GM08714 (cell line): ENCODE data around the gene TRIM63.

Experiments used
- H3K4me3 ChIP-seq: fragments of 200-500 bp; sonication (Bioruptor generic); 2 replicates; pipeline ENCODE4 v1.5.1; 2014; ENCODE audit warnings: mild to moderate bottlenecking, low read length, inconsistent platforms
- ZNF274 ChIP-seq: IDR thresholded peaks from 2 replicates; pipeline ENCODE4 v1.6.1; 2012; ENCODE audit warnings: mild to moderate bottlenecking, low read depth, low read length

Gene TRIM63

DNA sequence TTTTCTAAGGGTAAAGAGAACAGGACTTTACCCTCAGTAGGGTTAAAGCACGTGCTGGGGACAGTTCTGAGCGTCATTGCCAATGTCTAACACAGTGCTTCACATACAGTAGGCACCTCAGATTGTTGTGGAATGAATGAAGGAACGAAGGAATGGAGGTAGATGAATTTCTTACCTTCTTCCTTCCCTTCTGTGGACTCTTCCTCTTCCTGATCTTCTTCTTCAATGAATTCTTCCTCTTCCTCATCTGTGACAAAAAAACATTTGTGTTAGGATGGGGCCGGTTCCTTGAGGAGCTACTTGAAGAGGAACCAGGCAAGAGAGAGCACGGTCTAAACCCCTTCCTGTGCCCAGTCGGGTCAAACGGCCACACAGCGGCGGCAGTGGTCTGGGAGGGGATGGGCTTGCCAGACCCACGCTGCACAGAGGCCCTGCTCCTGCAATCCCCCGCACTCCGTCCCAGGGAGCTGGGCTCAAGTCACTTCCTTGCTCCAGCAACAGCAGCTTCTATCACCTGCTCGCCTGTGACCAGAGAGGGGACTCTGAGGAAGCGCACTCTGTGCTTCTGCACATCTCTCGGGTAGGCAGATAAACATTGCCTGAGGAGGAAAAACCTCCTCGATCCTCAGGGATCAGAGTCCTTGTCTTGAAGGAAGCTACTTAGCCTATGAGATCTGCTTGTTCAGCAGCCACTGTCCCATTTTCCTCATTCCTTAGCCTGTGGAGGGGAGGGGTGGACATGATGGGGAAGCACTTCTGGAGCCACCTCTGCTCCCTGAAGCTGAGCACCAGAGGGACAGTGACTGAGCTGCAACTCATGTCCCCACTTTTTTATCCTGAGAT is 13.5 kb downstream of the TRIM63 start:
- TF ChIP-seq ZNF274, result no peak
- no peak overlapping the region for H3K4me3 ChIP-seq

DNA sequence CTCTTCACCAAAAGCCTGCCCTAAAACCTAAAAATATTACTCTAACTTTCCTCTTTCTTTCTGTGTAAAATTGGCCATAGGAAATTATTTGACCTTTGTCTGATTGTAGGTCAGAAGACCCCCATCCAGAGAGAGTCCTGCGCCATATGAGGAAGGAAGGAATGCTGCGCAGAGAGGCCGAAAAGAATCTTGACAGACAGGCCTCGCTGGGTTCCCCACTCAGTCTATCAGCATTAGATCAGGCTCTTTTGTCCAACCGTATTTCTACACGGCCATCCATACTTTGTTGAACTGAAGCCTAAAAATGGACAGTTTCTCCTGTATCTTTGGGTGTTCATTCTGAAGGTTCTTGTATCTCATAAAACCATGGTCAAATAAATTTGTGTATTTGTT is 17.2 kb downstream of the TRIM63 start:
- TF ChIP-seq ZNF274, result no peak

DNA sequence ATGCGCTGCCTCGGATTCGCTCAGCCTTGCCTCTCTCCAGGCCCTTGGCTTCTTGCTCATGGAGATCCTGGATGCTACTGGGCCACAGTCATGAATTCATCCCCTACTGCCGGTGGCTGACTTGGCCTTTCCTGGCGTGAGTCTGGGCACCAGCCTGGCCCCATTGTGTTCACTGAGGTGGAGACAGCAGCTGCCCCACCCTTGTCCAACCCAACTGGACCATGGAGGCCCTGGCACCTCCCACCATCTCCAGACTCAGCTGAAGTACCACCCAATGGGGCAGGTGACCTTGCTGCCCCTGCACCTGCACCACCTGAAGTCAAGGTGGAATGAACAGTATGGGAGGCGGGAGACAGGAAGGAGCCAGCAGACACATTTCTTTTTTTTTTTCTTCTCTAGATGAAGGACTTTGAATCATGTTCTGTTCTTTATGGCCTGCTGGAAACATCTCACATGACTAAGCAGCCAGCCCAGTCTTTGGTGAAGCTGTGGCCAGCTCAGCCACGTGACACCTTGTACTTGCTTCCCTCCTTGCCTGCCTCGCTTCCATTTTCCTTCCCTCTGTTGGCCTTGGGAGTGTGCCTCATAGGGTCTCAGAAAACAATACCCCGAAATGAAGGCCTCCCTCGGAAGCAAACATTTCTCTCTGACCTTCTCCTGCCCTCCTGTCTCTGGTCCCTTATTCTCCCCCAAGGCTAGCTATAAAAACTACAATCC is 17.7 kb downstream of the TRIM63 start:
- no peak for TF ChIP-seq ZNF274
- no peak overlapping the region for H3K4me3 ChIP-seq

More for the DNA sequence above, 17.2 kb downstream of the TRIM63 start:
- no peak overlapping the region for H3K4me3 ChIP-seq

DNA sequence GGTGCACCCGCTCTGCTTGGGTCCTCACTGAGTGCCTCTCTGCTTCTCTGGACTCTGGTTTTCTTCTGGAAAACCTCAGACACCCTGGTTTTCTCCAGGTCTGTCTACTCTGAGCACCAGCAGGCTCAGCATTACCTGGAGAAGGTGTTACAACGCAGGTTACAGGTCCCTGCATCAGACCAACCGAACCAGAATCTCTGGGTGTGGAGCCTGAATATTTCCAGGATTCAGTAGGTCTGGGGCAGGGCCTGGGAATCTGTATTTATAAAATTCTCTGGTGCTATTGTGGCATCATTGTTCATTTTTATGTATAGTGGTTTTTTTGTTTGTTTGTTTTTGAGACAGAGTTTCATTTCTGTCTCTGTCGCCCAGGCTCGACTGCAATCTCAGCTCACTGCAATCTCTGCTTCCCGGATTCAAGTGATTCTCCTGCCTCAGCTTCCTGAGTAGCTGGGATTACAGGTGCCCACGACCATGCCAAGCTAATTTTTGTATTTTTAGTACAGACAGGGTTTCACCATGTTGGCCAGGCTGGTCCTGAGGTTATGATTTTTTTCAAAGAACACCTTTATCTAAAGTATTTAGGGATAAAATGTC is 20.1 kb downstream of the TRIM63 start:
- no peak for TF ChIP-seq ZNF274
- no peak overlapping the region for H3K4me3 ChIP-seq

DNA sequence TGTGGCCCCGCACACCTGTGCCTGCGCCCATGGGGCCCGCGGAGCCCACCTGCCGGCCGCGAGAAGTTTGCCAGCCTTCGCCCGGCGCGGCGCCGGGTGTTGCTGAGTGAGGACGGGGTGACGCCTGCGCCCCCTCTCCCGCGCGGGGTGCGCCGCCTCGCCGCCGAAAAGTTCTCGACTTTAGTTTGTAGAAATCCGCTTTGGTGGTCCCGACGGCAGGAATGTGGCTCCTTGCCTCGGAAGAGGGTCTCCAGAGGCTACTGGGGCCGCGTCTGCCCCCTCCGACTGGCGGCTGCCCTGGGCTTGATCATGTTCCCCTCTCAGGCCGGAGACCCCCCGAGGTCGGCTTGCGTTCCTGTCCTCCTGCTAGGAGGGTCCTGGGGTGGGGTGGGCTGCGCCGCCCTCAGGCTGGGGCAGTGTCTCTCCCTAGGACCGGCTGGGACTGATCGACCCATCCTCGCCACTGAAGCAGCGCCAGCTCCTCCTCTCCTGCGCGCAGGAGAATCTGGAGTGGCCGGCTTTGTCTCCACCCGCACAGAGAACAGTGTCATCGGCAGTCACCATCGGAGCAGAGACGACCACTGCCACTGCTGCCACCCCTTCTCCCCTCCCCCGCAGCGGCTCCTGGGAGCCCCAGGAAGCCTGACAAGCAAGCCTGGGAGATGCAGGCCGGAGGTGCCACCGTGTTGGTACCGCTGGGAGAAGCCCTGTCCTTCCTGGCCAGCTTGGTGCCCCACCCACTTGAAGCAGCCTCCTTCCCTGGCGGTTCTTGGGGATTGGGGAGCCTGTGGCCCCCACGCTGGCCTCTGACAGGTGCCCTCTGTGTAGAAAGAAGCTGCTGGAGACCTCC is 21.0 kb downstream of the TRIM63 start:
- no peak overlapping the region for H3K4me3 ChIP-seq
- TF ChIP-seq ZNF274, result no peak

DNA sequence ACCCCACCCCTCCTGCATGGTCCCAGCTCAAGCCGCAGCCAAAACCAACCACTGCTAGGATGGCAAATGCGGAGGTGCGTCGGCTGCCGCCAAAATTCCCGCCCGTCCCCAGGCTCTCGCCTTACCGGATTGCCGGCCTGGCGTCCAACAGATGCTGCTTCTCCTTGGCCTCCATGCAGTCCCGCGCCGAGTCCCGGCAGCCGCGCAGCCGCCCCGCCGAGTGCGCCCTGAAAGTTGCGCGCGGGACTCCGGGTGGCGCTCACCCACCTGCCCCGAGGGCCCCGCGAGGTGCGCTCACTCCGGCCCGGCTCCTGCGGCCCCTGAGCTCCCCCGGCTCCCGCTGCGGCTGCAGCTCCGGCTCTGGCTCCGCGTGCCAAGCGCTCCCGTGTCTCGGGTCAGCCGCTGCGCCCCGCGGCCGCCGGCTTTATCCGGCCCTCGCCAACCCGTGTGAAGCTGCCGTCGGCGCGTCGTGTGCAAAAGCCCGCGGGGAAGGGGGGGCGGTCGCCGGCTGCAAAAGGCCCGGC is 21.6 kb downstream of the TRIM63 start, which contains the start of gene SLC30A2:
Gene SLC30A2, minus strand, starts transcription at position 397 of the 524 bp plus-strand sequence. Its CDS starts 222 bp downstream, at position 175.
- no peak within 1 kb of the TSS for H3K4me3 ChIP-seq
- no peak for TF ChIP-seq ZNF274

DNA sequence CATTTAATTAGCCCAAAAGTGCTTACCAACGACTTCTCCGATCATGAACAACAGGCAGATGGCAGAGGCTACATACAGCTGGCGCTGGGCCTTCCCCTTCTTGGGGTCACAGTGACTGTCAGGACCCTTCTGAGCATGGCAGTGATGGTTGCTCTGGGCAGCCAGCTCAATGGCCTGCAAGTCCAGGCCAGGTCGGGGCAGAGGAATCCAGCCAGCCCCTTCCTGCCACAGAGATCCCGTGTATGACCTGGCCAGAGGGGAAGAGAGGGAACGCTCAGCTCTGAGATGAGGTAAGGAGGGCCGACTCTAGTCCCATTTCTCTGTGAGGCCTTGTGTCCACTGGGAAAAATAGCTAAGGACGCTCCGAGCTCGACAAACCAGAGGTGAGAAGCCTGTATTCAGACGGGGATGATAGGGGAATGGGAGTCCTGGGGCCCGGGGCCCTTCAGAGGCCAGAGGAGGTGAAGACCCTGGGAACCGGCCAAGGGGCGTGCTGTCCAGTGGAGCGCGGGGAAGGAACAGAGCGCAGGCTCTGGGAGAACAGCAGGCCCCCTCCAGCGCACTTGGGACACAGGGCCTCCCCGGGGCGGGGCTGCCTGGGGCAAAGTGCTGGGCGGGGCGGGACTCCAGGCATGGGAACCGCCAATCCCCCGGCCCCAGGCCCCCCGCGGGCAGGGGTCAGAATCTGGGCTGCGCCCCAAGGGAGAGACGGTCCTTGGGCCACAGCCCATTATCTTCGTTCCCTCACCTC is 22.3 kb downstream of the TRIM63 start:
- TF ChIP-seq ZNF274, result no peak
- no peak overlapping the region for H3K4me3 ChIP-seq

DNA sequence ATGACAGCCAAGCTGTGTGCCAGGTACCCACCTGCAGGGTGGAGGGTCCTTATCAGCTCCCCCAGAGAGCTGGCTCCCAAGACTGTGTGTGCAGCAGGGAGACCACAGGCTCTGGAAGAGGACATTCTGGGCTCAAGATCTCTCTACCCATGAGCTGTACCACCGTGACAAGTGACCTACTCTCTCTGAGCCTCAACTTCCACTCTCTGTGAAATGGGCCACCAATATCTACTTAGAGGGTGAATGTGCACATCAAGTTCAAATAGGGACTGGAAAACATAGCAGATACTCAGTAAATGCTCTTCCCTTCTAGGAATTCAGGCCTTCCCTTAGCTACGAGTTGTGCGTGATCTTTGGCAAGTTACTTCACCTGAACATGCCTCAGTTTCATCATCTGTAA is 23.0 kb downstream of the TRIM63 start:
- no peak for TF ChIP-seq ZNF274
- H3K4me3 ChIP-seq, result no peak overlapping the region

DNA sequence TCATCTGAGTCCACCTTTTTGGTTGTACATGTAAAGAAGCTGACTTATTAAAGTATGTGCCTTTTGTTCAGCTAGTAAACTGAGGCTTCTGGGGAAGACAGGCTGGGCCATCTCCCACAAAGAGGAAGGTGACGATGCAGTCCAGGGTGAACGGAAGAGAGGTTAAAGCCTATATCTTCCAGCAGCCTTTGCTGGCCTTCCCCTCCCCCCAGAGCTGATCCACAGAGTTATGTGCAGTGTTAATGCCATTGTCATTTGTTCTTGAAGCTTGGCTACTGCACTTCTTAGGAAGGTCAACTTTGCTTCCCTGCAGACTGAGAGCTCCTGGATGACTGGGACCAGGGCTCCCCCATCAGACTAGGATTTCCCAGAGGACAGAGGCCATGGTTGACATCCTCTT is 23.7 kb downstream of the TRIM63 start:
- no peak overlapping the region for H3K4me3 ChIP-seq
- TF ChIP-seq ZNF274, result no peak

DNA sequence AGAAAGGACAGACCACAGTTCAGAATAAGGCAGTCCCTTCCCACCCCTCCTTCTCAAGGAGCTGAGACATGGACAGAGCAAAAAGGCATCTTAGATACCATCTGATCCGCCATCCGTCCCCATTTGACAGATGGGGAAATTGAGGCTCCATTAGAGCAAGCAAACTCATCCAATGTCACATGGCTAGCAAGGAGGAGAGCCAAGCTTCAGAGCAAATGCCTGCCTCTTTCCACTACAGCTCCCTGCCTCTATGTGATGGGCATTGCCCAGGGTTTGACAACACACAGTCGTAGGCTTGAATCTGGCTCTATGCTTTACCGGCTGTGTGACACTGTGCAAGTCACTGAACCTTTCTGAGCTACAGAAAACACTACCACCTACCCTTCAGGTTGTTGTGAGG is 25.5 kb downstream of the TRIM63 start:
- H3K4me3 ChIP-seq, result no peak overlapping the region
- no peak for TF ChIP-seq ZNF274

DNA sequence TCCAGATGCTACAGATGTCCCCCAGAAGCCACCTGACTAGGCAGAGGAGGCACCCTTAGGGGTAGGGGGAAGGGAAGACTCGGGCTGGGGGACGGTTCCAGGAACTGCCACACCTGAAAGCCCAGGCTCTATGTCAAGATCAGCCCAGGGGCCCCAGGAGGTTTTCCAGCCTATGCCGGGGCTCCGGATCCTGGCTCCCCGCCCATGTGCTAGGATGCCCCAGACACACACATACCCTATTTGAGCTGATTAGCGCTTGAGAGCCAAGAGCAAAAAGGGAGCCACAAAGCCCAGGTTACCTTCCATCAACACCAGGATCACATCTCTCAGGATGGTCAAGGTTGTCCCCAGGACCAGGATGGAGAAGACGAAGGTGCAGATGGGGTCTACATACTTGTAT is 26.0 kb downstream of the TRIM63 start:
- no peak overlapping the region for H3K4me3 ChIP-seq
- TF ChIP-seq ZNF274, result no peak

DNA sequence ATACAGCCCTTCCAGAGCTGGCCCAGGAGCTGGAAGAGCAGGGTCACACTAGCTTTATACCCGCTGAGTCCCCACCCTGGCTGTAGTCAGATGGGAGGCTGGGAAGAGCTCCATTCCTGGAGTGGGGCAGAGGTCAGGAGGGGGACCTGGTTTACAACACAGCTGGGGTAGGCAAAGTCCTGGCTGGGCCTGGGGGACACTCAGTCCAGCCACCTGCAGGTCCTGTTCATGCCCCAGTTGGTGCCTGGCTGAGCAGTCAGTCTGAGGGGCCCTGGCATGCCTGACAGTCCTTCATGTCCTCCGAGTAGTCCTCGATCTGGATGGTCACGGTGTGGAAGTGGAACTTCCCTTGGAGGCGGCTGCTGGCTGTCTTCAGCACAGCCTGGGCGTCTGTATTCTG is 28.5 kb downstream of the TRIM63 start:
- TF ChIP-seq ZNF274, result no peak
- H3K4me3 ChIP-seq, result no peak overlapping the region

DNA sequence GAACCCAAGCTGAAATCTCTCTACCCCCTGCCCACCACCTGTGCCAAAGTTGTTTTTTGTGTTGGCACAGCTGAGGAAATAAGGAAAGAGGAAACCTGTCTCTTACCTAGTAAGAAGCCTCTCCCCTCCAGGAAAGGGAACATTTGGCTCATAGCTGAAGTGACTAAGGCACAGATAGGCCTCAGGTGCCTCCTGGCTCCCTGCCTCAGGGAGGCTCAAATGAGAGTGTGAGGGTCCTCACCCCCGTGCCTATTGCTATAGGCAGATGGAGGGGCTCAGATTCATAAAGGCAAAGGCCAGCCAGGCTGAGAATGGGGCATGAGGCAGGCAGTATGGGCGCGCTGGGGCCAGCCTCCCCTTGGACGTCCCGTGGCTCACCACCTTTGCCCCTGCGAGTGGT is 29.0 kb downstream of the TRIM63 start:
- TF ChIP-seq ZNF274, result no peak
- H3K4me3 ChIP-seq, result no peak overlapping the region
